Chondrocyte (in vitro differentiated cells): ENCODE results near the gene BCL2. TPM values are rescaled to one million over a fixed set of nuclear protein-coding genes. Genes with fewer than 3 reads are reported as not detected.

Experiments
- DNase-seq: peaks from one replicate; pipeline ENCODE4 v3.0.0; 2021; ENCODE audit warnings: mixed read lengths, low spot score
- H3K27ac Mint-ChIP-seq: one replicate; pipeline ENCODE4 v1.8.0; 2021; ENCODE audit warnings: mild to moderate bottlenecking, moderate library complexity, mixed read lengths; ENCODE audit not compliant: unreplicated experiment
- H3K27me3 Mint-ChIP-seq: 2 replicates; pipeline ENCODE4 v1.8.0; 2021; ENCODE audit warnings: low read depth, mixed read lengths
- H3K36me3 Mint-ChIP-seq: 2 replicates; pipeline ENCODE4 v1.8.0; 2021; ENCODE audit warnings: low read depth, mixed read lengths
- H3K4me1 Mint-ChIP-seq: 2 replicates; pipeline ENCODE4 v1.8.0; 2021; ENCODE audit warnings: low read depth, mild to moderate bottlenecking, mixed read lengths
- H3K4me3 Mint-ChIP-seq: one replicate; pipeline ENCODE4 v1.8.0; 2021; ENCODE audit warnings: mild to moderate bottlenecking, moderate library complexity, mixed read lengths; ENCODE audit not compliant: unreplicated experiment
- H3K9me3 Mint-ChIP-seq: 2 replicates; pipeline ENCODE4 v1.8.0; 2021; ENCODE audit warnings: low read depth, mixed read lengths
- CTCF ChIP-seq: fragments of 200-600 bp; sonication (generic); IDR thresholded peaks from 2 replicates; pipeline ENCODE4 v1.5.0; 2021; ENCODE audit warnings: antibody characterized with exemption, mild to moderate bottlenecking, moderate library complexity
- total RNA-seq: library from RNA; stranded (reverse); gene quantifications from 3 replicates; pipeline ENCODE4 v1.2.1, GENCODE V29; 2021

The BCL2 gene
- total RNA-seq, 1 donor from 2014 or later: 8.6 TPM

DNA sequence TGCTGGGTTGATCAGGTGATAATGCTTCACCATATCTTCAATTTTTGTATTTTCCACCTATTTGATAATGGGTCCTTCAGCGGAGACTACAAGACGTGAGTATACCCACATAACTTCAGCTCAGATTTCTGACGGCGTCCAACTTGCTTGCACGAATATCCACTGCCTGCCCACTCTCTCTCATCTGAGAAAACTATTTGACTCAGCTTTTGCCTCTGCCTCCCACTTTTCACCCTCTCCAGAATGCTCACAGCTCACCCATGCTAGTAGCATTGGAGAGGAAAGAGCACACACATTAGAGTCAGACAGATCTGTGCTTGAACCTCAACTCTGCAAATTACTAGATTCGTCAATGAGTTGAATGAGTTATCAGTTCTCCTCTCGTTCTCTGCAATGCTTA is 166.8 kb downstream of the BCL2 start:
- Mint-ChIP-seq H3K36me3 (peaks cover 6% of the 10 kb centered on the region), H3K27ac (no peak overlapping the region), H3K9me3 (no peaks in the 10 kb centered on the region), H3K27me3 (peaks cover 13% of the 10 kb centered on the region), H3K4me1 (peaks cover 38% of the 10 kb centered on the region), H3K4me3 (no peak overlapping the region)
- no peak for DNase-seq
- TF ChIP-seq CTCF: no peak

- Mint-ChIP-seq H3K4me3 (no peak overlapping the region), H3K27me3 (peaks cover 13% of the 10 kb centered on the region), H3K36me3 (peaks cover 6% of the 10 kb centered on the region), H3K27ac (no peak overlapping the region), H3K4me1 (peaks cover 40% of the 10 kb centered on the region), H3K9me3 (no peaks in the 10 kb centered on the region)
- DNase-seq: no peak
- TF ChIP-seq CTCF: no peak
These were observed 167.5 kb downstream of the BCL2 start for GRCh38 chr18:63152096-63152495.

DNA sequence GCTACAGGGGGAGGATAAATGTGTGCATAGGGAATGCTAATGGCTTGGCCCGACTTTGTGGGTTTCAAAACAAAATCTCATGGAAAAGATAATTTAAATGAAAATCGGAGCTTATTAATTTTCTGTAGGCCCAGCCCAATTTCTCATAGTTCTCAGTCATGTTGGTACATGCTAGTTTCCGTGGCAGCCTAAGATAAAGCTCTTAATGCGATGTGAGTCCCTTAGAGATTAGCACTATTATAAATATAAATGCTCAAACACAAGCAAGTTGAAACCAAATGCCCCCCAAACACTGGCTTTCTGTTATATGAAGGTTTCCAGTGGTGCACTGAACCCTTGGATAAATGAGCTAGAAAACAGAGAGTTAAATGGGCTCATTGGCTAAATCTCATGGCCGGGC is 168.0 kb downstream of the BCL2 start:
- H3K4me1 Mint-ChIP-seq: peaks cover 46% of the 10 kb centered on the region
- no peak for DNase-seq
- no peak overlapping the region for H3K4me3 Mint-ChIP-seq
- peaks cover 13% of the 10 kb centered on the region for H3K27me3 Mint-ChIP-seq
- peaks cover 6% of the 10 kb centered on the region for H3K36me3 Mint-ChIP-seq
- H3K27ac Mint-ChIP-seq: no peak overlapping the region
- no peaks in the 10 kb centered on the region for H3K9me3 Mint-ChIP-seq
- no peak for TF ChIP-seq CTCF

DNA sequence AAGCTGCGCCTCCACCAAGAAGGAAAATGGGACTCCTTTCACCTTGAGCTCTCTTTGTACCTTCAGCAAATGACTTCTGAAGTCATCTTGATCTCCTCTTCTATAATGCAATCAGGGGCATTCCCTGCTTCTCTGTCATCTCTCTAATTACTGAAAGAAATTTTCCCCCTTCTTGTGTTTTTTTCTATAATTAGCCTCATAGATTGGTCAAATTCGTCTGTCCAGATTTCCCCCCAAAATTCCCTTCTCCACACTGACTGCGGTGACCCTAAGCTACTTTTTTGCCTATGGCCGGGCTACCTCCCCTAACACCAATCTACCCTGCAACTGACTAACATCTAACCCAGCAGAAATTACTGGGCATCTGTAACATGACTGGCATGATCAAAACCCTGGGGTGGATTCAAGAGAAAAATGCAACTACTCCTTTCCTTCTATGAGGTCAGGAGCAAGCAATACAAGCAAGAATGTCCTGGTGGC is 168.6 kb downstream of the BCL2 start:
- Mint-ChIP-seq H3K4me3 (no peak overlapping the region), H3K4me1 (peaks cover 51% of the 10 kb centered on the region), H3K27ac (no peak overlapping the region), H3K27me3 (peaks cover 13% of the 10 kb centered on the region), H3K36me3 (peaks cover 6% of the 10 kb centered on the region), H3K9me3 (no peaks in the 10 kb centered on the region)
- no peak for TF ChIP-seq CTCF
- DNase-seq: no peak

GRCh38 chr18:63150326-63150725 is 169.2 kb downstream of the BCL2 start:
- no peak for TF ChIP-seq CTCF
- Mint-ChIP-seq H3K36me3 (peaks cover 6% of the 10 kb centered on the region), H3K27me3 (peaks cover 13% of the 10 kb centered on the region), H3K9me3 (no peaks in the 10 kb centered on the region), H3K4me1 (peaks cover 56% of the 10 kb centered on the region), H3K27ac (no peak overlapping the region), H3K4me3 (no peak overlapping the region)
- DNase-seq: no peak
